GM19025 (cell line): ENCODE measurements around the gene PLA2G2E.
"Not testable (repeated sequence)": the region's sequence is repeated elsewhere in the genome, so short reads cannot be mapped to it uniquely, and the experiment has no call there.

ENCODE experiments used
- ATAC-seq: cut with Tn5 transposase; IDR thresholded peaks from one replicate; pipeline ENCODE4 v1.9.1; 2021; ENCODE audit warnings: mild to moderate bottlenecking, low read depth, moderate library complexity; ENCODE audit not compliant: unreplicated experiment

The PLA2G2E gene

GRCh38 chr1:19934336-19934735 lies 10.9 kb upstream of the PLA2G2E start:
- no peak for ATAC-seq

GRCh38 chr1:19932866-19933265 lies 9.4 kb upstream of the PLA2G2E start:
- ATAC-seq: no peak

GRCh38 chr1:19927130-19927421 lies 3.7 kb upstream of the PLA2G2E start:
- not testable (repeated sequence) for ATAC-seq

GRCh38 chr1:19926296-19927129 lies 3.1 kb upstream of the PLA2G2E start:
- ATAC-seq: no peak

- no peak for ATAC-seq
These were observed 2.1 kb upstream of the PLA2G2E start for GRCh38 chr1:19925342-19926070.

- no peak for ATAC-seq
These were observed 533 bp upstream of the PLA2G2E start for GRCh38 chr1:19923953-19924346.

GRCh38 chr1:19922015-19922688 lies 1.3 kb downstream of the PLA2G2E start:
- no peak for ATAC-seq

- ATAC-seq: no peak
These were observed 2.1 kb downstream of the PLA2G2E start for GRCh38 chr1:19921310-19921709.

GRCh38 chr1:19920132-19920710 lies 3.2 kb downstream of the PLA2G2E start:
- no peak for ATAC-seq

GRCh38 chr1:19918057-19918456 lies 5.4 kb downstream of the PLA2G2E start:
- ATAC-seq: no peak

GRCh38 chr1:19910650-19911049 lies 12.8 kb downstream of the PLA2G2E start:
- no peak for ATAC-seq

- ATAC-seq: no peak
These were observed 13.4 kb downstream of the PLA2G2E start for GRCh38 chr1:19909971-19910370.

- no peak for ATAC-seq
These were observed 14.0 kb downstream of the PLA2G2E start for GRCh38 chr1:19909392-19909791.

- no peak for ATAC-seq
These were observed 16.0 kb downstream of the PLA2G2E start for GRCh38 chr1:19907456-19907855.

- ATAC-seq: no peak
These were observed 19.8 kb downstream of the PLA2G2E start for GRCh38 chr1:19903621-19904020.

- no peak for ATAC-seq
These were observed 21.8 kb downstream of the PLA2G2E start for GRCh38 chr1:19901653-19902052.

- no peak for ATAC-seq
These were observed 29.2 kb downstream of the PLA2G2E start for GRCh38 chr1:19894218-19894617.

- ATAC-seq: no peak
These were observed 29.7 kb downstream of the PLA2G2E start for GRCh38 chr1:19893687-19894086.

- ATAC-seq: no peak
These were observed 30.7 kb downstream of the PLA2G2E start for GRCh38 chr1:19892628-19893168.

GRCh38 chr1:19892129-19892528 lies 31.3 kb downstream of the PLA2G2E start:
- no peak for ATAC-seq

- no peak for ATAC-seq
These were observed 33.8 kb downstream of the PLA2G2E start for GRCh38 chr1:19889656-19890055.
